ENCODE data around the gene RPL7L1.
"Not testable (repeated sequence)": the region's sequence is repeated elsewhere in the genome, so short reads cannot be mapped to it uniquely, and the experiment has no call there.

The RPL7L1 gene

DNA sequence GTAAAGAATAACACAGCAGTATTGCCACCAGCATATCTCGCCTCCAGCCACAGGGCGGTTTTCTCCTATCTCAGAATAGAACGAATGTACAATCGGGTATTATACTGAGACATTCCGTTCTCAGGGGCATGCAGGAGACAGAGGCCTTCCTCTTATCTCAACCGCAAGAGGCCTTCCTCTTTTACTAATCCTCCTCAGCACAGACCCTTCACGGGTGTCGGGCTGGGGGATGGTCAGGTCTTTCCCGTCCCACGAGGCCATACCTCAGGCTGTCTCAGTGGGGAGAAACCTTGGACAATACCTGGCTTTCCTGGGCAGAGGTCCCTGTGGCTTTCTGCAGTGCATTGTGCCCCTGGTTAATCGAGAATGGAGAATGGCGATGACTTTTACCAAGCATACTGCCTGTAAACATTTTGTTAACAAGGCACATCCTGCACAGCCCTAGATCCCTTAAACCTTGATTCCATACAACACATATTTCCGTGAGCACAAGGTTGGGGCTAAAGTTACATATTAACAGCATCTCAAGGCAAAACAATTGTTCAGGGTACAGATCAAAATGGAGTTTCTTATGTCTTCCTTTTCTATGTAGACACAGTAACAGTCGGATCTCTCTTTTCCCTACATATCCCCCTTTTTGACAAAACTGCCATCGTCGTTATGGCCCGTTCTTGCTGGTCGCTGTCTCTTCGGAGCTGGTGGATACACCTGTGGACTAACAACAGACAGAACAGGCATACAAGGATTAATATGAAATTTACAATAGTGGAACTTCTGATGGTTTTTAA, 14.8 kb downstream of the RPL7L1 start:
- DNase-seq = not testable (repeated sequence)

DNA sequence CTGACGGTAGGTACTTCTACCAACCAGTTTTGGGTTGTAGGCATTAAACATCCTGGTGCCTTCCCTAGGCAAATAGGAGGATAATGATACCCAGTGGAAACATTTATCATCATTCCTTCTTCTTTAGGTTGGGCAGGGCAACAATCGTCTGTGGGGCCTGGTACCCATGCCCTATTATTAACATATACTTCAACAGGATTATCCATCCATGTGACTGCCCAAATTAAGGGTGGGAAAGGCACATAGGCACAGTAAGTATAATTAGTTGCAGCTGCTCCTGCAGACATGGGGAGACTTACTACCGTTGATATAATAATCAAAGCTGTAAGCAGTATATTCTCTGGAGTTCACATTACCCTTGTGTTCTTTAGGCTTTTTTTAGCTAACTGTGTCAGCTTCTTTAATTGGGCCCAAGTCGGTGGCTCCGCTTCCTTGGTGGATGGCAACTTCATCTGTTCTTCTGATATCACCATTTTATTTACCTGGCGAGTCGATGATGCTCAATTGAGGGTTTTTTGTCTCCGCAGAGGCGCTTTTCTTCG, 16.8 kb downstream of the RPL7L1 start:
- no peak for DNase-seq

DNA sequence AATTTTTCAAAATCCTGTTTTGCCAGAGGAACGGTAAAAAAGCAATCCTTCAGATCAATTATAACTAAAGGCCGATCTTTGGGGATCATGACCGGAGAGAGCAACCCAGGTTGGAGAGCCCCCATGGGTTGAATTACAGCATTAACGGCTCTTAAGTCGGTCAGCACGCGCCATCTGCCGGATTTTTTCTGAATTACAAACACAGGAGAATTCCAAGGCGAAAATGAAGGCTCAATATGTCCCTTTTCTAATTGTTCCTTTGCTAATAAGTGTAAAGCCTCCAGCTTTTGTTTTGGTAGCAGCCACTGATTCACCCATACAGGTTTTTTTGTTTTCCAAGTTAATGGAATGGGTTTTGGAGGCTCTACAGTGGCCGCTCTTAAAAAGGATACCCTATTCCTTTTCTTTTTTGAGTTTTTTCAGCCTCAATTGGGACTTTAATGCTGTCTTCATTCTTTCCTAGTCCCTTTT, 19.5 kb downstream of the RPL7L1 start:
- peak; percentile 67 to 83 for DNase-seq

DNA sequence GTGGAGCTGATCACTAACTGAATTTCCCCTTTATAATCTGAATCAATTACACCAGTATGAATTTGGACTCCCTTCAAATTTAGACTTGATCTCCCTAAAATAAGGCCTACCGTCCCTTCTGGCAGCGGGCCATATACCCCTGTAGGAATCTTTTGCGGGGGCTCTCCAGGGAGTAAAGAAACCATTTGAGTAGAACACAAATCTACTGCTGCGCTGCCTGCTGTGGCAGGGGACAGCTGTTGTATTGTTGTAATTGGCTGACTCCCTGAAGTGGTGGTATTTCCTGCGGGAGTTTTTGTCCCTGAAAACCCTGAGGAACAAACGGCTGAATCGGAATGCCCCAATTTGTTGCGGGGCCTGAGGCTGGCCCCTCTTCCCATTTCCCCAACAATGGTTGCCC, 20.5 kb downstream of the RPL7L1 start:
- no peak for DNase-seq

DNA sequence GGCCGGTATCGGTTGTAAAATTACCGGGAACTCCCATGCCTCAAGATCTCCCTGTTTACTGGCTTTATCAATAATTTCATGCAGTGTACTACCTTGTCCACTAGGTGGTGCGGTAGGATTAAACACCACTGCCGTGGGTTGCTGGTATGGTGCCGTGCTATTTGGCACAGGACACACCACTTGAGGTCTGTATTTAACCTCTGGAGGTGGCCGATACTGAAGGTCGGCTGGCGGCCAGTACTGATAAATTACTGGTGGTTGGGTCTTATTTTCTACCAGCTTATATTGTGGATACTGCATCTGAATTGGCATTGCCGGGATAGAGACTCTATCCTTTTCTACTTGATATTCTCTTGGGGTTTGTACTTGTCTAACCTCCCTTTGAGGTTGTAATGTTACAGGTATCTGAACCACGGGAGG, 22.1 kb downstream of the RPL7L1 start:
- peak; percentile 57 to 74 for DNase-seq

DNA sequence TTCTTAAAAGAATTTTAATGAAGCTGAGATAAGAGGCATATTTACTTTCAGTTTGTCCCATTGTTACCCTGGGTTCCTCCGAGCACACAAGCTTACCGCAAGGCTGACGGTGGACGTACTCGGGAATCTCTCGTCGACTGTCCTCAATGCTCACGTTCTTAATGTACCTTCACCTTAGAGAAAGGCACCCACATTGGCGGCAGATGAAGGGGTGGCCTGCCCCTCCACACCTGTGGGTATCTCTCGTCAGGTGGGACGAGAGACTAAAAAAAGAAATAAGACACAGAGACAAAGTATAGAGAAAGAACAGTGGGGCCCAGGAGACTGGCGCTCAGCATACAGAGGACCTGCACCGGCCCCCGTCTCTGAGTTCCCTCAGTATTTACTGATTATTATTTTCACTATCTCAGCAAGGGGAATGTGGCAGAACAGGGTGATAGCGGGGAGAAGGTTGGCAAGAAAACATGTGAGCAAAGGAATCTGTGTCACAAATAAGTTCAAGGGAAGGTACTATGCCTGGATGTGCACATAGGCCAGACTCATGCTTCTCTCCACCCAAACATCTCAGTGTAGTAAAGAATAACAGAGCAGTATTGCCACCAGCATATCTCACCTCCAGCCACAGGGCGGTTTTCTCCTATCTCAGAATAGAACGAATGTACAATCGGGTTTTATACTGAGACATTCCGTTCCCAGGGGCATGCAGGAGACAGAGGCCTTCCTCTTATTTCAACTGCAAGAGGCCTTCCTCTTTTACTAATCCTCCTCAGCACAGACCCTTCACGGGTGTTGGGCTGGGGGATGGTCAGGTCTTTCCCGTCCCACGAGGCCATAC, 23.2 kb downstream of the RPL7L1 start:
- DNase-seq = not testable (repeated sequence)

DNA sequence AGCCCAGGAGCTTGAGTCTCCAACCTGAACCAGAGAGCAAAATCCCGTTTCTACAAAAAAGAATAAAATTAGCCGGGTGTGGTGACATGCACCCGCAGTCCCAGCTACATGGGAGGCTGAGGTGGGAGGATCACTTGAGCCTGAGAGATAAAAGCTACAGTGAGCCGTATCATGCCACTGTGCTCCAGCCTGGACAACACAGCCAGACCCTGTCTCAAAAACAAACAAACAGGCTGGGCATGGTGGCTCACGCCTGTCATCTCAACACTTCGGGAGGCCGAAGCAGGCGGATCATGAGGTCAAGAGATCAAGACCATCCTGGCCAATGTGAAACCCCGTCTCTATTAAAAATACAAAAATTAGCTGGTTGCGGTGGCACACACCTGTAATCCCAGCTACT, 25.1 kb downstream of the RPL7L1 start:
- DNase-seq = no peak

DNA sequence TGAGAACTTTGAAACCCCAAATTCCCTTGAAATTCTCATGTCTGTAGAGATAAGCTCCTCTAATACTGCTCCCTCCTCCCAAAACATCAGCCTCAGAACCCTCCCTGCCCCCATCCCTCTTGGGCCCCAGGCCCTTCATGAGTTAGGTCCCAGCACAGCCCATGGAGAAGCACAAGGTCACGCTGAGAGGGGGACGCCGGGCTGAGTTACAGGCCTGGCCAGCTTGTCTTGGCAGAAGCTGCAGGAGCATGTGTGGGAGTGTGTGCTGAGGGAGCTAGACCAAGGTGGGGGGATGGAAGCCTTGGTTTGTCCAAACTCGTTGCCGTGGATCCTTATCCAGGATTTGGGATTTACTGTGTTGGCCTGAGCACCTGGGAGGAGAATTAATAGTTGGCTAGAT, 27.9 kb downstream of the RPL7L1 start:
- no peak for DNase-seq

DNA sequence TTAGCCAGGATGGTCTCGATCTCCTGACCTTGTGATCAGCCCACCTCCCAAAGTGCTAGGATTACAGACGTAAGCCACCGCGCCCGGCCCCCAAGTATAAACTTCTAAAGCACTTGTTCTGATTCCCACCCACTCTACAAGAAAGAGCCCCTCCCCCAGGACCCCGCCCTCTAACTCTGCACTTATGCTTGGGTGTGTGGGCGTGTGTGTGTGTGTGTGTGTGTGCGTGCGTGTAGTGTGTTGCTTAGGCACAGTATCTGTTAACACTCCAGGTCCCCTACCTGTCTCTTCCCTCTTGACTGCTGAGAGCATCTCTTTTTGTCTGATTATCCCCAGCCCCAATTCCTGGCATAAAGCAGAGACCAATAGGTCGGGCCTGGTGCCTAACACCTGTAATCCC, 30.4 kb downstream of the RPL7L1 start:
- DNase-seq = no peak

DNA sequence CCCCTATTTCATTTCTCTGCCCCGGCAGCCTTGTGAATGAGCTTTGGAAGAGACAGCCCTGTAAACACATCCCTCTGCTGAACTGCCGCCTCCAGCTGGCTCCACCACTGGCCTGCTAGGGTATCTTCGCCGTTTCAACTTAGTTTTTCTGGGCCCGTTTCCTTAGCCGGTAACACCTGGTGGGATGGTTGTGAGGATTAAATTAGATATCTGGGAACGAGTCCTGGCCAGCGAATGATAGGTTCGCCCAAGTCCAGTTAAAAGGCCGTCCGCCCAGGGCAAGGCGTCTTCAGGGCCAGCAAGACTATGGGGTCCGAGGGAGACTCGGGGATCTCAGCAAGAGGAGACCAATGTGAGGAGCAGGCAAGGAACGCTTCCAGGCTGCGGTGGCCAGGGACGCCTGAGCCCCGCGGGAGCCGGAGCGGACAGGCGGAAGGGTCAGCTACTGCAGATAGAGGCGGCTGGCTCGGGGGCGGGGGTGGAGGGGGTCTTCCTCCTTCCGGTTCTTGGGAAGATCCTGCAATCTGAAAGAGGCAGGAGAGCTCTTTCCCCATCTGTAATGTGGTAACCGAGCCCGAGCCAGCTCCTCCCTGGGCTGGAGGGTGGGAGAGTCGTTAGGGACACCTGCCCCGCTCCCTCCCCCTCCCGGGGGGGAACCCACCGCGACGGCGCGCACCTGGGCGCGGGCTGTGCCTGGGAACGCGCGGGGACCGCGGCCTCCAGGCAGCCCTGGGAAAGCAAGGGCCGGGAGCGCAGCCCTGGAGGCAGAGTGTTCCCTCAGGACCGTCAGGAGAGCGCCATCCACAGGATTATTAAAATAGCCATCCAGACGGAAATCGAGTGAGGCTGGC, 32.0 kb downstream of the RPL7L1 start:
- no peak for DNase-seq

DNA sequence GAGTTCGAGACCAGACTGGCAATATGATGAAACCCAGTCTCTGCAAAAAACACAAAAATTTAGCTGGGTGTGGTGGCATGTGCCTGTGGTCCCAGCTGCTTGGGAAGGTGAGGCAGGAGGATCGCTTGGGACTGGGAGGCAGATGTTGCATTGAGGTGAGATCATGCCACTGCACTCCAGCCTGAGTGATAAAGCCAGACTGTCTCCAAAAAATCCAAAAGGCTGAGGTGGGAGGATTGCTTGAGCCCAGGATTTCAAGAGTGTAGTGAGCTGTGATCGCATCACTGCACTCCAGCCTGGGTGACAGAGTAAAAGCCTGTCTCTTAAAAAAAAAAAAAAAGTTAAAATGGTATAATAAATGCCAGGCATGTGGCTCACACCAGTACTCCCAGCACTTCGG, 35.1 kb downstream of the RPL7L1 start:
- DNase-seq = no peak

DNA sequence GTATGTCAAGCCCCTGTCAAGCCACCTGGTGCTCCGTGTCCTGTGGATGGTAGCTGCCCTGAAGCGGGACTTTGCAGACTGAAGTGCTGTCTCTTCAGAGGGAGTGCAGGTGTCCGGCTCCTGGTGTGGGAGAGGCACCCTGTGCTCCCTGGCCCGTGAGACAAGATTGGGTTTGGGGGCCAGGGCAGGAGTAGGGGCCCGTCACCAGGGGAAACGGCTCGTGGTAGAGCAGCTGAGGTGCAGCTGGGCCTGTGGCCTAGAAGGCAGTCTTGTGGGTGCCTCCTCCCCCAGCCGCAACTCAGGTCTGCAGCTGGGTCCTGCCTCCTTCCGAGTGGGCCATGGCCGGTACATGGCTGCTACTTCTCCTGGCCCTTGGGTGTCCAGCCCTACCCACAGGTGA, 36.3 kb downstream of the RPL7L1 start, which contains the start of gene PTCRA:
PTCRA (plus strand) TSS at position 322 of the 400 bp plus-strand sequence; CDS start at position 339, 17 bp downstream.
- DNase-seq = no peak

DNA sequence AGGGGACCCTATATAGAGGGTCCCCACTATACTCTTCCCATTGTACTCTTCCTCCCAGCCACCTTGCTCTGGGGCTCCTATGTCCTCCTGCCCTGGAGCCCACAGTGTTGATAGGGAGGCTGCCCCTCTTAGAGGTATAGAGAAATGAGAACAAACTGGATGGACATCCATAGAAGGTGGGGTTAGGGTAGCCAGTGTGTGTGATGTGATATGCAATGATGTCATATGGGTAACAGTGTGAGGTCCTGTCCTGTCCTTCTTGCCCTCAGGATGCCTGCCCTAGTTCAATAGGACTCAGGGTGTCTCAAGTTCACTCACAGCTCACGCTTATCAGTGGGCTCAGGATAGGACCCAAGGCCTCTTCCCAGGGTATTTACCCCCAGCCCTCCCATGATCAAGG, 36.9 kb downstream of the RPL7L1 start:
- DNase-seq = no peak

DNA sequence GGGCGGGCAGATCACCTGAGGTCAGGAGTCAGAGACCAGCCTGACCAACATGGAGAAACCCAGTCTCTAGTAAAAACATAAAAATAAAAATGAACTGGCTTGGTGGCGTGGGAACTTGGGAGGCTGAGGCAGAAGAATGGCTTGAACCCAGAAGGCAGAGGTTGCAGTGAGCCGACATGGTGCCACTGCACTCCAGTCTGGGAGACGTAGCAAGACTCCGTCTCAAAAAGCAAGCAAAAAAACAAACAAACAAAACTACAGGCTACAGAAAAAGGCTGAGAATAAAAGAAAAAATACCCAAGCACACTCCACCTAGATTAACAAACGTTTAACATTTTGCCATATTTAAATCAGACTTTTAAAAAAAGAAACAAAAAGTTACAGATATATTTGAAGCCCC, 42.4 kb downstream of the RPL7L1 start:
- DNase-seq = no peak

DNA sequence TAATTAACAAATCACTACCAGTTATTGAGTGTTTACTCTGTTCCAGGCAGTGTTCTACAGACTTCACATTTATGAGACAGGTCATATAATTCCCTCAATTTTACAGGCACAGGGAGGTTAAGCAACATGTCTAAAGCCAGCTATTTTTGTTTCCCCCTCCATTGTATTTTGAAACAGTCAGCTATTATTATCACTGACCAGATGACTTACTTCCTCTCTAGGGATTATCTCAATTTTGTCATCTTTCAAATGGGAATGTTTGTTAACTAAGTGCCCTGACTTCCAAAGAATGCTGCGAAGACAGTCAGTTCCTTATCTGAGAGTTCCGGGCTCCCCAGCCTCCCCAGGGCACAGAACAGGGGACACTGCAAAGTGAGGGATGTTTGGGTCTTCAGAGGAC, 44.2 kb downstream of the RPL7L1 start:
- DNase-seq = no peak

DNA sequence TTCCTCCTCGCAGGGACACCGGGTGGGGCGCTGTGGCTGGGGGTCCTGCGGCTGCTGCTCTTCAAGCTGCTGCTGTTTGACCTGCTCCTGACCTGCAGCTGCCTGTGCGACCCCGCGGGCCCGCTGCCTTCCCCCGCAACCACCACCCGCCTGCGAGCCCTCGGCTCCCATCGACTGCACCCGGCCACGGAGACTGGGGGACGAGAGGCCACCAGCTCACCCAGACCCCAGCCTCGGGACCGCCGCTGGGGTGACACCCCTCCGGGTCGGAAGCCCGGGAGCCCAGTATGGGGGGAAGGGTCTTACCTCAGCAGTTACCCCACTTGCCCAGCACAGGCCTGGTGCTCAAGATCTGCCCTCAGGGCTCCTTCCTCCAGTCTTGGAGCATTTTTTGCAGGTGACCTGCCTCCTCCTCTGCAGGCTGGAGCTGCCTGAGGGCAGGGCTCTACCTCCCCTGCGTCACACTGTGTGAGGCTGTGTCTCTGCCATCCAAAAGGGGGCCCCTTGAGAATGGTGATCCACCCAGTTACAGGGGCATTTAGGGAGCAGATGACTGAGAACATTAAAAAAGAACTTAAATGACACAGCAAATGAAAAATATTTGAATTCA, 45.9 kb downstream of the RPL7L1 start:
- DNase-seq = no peak

DNA sequence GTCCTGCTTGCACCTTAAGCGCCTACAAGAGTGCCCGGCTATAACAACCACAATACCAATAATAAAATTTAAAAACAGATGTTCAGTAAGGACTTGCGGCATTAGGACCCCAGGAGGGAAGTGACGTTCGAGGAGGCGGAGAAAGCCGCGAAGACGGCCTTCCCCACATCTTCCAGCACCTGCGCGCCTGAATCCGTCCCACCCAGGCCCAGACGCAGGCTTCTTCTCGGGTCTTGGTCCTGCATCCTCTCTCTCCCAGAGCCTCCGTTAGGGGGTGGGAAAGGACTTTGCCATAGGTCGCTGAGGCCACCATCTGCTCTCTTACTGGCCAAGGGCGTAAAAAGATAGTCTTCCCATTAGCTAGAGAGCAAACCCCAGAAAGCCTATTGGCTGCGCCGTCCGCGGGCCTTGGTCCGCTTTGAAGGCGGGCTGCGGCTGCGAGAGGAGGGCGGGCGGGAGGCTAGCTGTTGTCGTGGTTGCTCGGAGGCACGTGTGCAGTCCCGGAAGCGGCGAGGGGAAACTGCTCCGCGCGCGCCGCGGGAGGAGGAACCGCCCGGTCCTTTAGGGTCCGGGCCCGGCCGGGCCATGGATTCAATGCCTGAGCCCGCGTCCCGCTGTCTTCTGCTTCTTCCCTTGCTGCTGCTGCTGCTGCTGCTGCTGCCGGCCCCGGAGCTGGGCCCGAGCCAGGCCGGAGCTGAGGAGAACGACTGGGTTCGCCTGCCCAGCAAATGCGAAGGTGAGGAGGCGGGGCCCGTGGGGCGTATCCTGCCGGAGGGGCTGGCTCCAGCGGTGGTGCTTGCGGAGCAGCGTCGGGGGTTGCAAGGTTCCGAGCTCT, 49.8 kb downstream of the RPL7L1 start, which contains the start of gene CNPY3:
CNPY3 (plus strand) TSS at position 495 of the 835 bp plus-strand sequence; CDS start at position 586, 91 bp downstream.
- DNase-seq = peak; percentile 93 to 94

DNA sequence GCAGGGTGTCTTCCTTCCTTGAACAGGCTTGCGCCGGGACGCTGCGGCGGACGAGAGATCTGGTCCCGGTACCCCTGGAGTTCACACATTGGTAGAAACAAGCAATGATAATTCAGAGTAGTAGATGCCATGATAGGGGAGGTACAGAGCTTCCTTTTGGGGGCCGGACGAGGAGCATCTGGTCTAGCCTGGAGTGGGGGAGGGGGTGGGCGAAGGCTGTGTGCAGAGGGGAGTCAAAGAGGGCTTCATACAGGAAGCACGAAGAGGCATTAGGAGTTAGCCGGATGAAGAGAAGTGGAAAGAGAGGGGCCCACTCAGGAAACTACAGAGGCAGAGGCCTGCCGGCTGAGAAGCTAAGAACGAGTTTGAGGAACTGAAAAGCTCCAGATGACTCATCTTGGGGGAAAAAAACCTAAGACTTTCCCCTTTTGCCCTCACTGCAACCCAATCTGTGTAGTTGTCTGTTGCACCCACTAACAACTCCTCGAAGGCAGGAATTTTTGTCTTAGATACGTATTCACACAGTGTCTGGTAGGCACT, 50.5 kb downstream of the RPL7L1 start:
- peak; percentile 65 to 70 for DNase-seq

DNA sequence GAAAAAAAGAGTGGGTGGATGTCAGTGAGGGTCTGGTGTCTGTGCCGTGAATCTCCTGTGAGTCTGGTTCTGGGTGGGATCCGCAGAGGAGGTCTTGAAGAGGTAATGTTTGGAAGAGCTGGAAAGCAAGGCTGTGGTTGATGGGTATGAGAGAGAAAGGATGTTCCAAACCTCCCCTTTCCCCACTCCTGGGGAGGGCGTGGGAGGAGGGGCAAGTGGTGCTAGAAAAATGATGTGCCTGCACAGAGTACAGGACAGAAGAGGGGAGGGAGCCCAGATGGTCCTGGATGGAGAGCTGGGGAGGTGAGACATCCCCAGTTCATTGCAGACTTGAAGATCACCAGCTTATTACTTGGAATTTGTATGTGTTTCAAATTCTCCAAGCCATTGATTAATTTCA, 53.0 kb downstream of the RPL7L1 start:
- no peak for DNase-seq

DNA sequence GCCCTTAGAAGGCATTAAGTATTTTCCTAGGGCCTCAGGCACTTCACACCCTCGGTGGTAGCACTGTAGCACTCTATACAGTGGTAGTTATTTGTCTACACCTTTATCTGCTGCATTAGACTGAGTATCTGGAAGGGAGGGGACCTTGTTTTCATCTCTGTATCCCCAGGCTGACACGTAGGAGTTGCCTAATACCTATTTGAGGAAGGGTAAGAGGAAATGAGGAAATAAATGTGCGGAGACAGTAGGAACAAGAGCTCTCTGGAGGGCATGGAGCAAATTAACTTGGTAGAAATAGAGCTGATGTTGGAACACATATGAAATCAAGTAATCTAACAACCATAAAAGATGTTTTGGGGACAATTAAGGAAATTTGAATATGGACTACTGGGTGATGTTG, 53.8 kb downstream of the RPL7L1 start:
- no peak for DNase-seq

DNA sequence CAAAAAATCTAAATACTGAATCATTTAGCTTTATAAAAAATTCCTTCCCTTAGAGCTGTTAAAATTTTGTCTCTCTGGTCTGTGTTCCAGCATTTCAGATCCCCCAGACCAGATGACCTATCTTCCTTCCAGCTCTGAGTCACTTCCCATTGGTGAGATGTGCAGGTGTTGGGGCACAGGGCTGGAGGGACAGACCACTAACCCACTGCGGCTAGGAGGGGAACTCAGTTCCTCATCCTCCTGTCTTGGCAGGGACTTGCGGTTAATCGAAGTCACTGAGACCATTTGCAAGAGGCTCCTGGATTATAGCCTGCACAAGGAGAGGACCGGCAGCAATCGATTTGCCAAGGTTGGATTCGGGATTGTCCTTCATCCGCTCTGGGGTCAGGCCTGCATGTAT, 55.9 kb downstream of the RPL7L1 start:
- DNase-seq = no peak

All from stimulated activated CD4-positive, alpha-beta T cell treated with anti-CD3 and anti-CD28 coated beads, Interleukin-2, amount 100 ng/mL, for 24 hours (primary cell).